Transverse colon (tissue), 4 donors: ENCODE results near the gene FAXDC2. TPM values are rescaled to one million over a fixed set of nuclear protein-coding genes. Genes with fewer than 3 reads are reported as not detected.

Source experiments
- DNase-seq: peaks from one replicate; pipeline ENCODE4 v3.0.0-alpha.2; 2019
- H3K27ac ChIP-seq, 4 donors: fragments of 200-600 bp; sonication (generic); 2 replicates each; pipeline ENCODE4 v1.5.1; 2016 to 2018; ENCODE audit warnings: inconsistent platforms in 4 of 4
- H3K27me3 ChIP-seq: fragments of 200-600 bp; sonication (generic); 2 replicates; pipeline ENCODE4 v1.5.1; 2017; ENCODE audit warnings: inconsistent platforms
- H3K36me3 ChIP-seq, 4 donors: fragments of 200-600 bp; sonication (generic); 2 replicates each; pipeline ENCODE4 v1.5.1; 2017 to 2019; ENCODE audit warnings: inconsistent platforms in 4 of 4
- H3K4me1 ChIP-seq, 4 donors: fragments of 200-600 bp; sonication (generic); 2 replicates each; pipeline ENCODE4 v1.5.1; 2017 to 2020; ENCODE audit warnings: inconsistent platforms in 4 of 4
- H3K4me3 ChIP-seq, 4 donors: fragments of 200-600 bp; sonication (generic); 1 replicate in 1 of 4; 2 replicates in 3 of 4; pipeline versions ENCODE4 v1.5.1 to v1.6.1; 2017 to 2019; ENCODE audit warnings: inconsistent platforms in 4 of 4
- H3K9me3 ChIP-seq, 2 donors: fragments of 200-600 bp; sonication (generic); 2 replicates each; pipeline ENCODE4 v1.5.1; 2017 to 2019; ENCODE audit warnings: inconsistent platforms in 2 of 2
- CTCF ChIP-seq, 5 experiments: fragments of 200-600 bp in 3 of 5; fragments of 450-650 bp in 2 of 5; sonication (generic) in 3 of 5; IDR thresholded peaks; 1 replicate in 2 of 5; 2 replicates in 3 of 5; pipeline ENCODE4 v1.5.1; 2016 to 2017; ENCODE audit warnings: antibody characterized with exemption in 5 of 5, inconsistent platforms in 3 of 5, mild to moderate bottlenecking in 2 of 5, moderate library complexity in 1 of 5
- EP300 ChIP-seq: sonication (generic); formaldehyde crosslinking; IDR thresholded peaks from one replicate; pipeline ENCODE4 v1.6.1; 2017; ENCODE audit warnings: antibody characterized with exemption, low read depth
- POLR2A ChIP-seq: fragments of 450-650 bp; IDR thresholded peaks from one replicate; pipeline ENCODE4 v1.6.1; 2016; ENCODE audit warnings: antibody characterized with exemption, mild to moderate bottlenecking, moderate library complexity
- POLR2AphosphoS5 ChIP-seq, 3 donors: sonication (generic); formaldehyde crosslinking; IDR thresholded peaks; one replicate each; pipeline ENCODE4 v1.6.1; 2016; ENCODE audit warnings: antibody characterized with exemption in 3 of 3
- WGBS, 2 donors: methylation state at CpG; one replicate each; pipeline ENCODE4 v1.1.5; 2018; ENCODE audit warnings: low coverage in 1 of 2; 5-methylcytosine and 5-hydroxymethylcytosine counted together
- in situ Hi-C, 4 donors: fragments of 200-750 bp; cut with MboI; loops; one replicate each; pipeline versions ENCODE4 v1.15.0 to v1.15.1; 2017; ENCODE audit warnings: low sequenced_read_pairs in 3 of 4, low pct_ligation_motif_present in 1 of 4, low pct_unique_long_range_greater_than_20kb in 1 of 4
- intact Hi-C: fragments of 100-400 bp; cut with DNase I; formaldehyde crosslinking; loops from one replicate; pipeline ENCODE4 v1.15.1; 2023; ENCODE audit warnings: low total_unique reads
- total RNA-seq, 4 donors: library from RNA; depleted of rRNA; stranded (reverse); fragments of >200 nt; gene quantifications; one replicate each; pipeline ENCODE4 v1.1.0, GENCODE V29; 2016

The FAXDC2 gene
- total RNA-seq, 4 donors from 2014 or later = 10.3 to 54.8 (median 27.4) TPM

GRCh38 chr5:154815684-154816247 lies 34.6 kb downstream of the FAXDC2 start:
- in situ Hi-C loops = loop anchor here in 1 of 4 donors (25.0 kb wide), 1 partner anchor 353 kb away; no protein-coding TSS in a partner anchor
- 78 to 100% methylated on average over 1 to 5 of the region's 5 CpGs for WGBS, 2 donors

GRCh38 chr5:154815025-154815424 lies 35.4 kb downstream of the FAXDC2 start:
- peaks cover 0 to 3% (median 0%) of the 10 kb centered on the region in 4 donors for H3K4me1 ChIP-seq
- H3K27me3 ChIP-seq = no peaks in the 10 kb centered on the region
- H3K4me3 ChIP-seq = no peak overlapping the region
- no peaks in the 10 kb centered on the region for H3K9me3 ChIP-seq
- DNase-seq = no peak
- in situ Hi-C loops = loop anchor here in 1 of 4 donors (25.0 kb wide), 1 partner anchor 353 kb away; no protein-coding TSS in a partner anchor
- WGBS, 2 donors = 88 to 100% methylated on average over 2 to 11 of the region's 11 CpGs
- TF ChIP-seq EP300 = no peak
- no peak for TF ChIP-seq POLR2A
- TF ChIP-seq CTCF (IDR thresholded peaks at IDR 0.05) = no peak
- no peak overlapping the region for H3K27ac ChIP-seq
- intact Hi-C loops = no loop called here
- peaks cover 0 to 35% (median 16%) of the 10 kb centered on the region in 4 donors for H3K36me3 ChIP-seq

More at GRCh38 chr5:154815684-154816247, 34.6 kb downstream of the FAXDC2 start:
- Histone ChIP-seq H3K36me3 (peaks cover 0 to 34% (median 12%) of the 10 kb centered on the region in 4 donors), H3K27me3 (no peaks in the 10 kb centered on the region), H3K4me1 (peaks cover 0 to 3% (median 0%) of the 10 kb centered on the region in 4 donors), H3K9me3 (no peaks in the 10 kb centered on the region), H3K4me3 (no peak overlapping the region), H3K27ac (no peak overlapping the region)
- intact Hi-C loops = no loop called here
- TF ChIP-seq POLR2AphosphoS5 (IDR thresholded peaks at IDR 0.05) (no peak), CTCF (IDR thresholded peaks at IDR 0.05) (no peak), POLR2A (no peak), EP300 (no peak)
- no peak for DNase-seq

- Histone ChIP-seq H3K27ac (no peak overlapping the region), H3K27me3 (no peaks in the 10 kb centered on the region), H3K4me1 (peaks cover 0 to 3% (median 0%) of the 10 kb centered on the region in 4 donors), H3K9me3 (no peaks in the 10 kb centered on the region), H3K36me3 (peaks cover 0 to 44% (median 20%) of the 10 kb centered on the region in 4 donors), H3K4me3 (no peak overlapping the region)
- intact Hi-C loops = loop anchor here (5.0 kb wide), 1 partner anchor 161 kb away; no protein-coding TSS in a partner anchor
- WGBS, 2 donors = 51 to 66% methylated on average over 5 to 10 of the region's 10 CpGs
- DNase-seq = no peak
- TF ChIP-seq POLR2AphosphoS5 (IDR thresholded peaks at IDR 0.05) (no peak), EP300 (no peak), POLR2A (no peak), CTCF (IDR thresholded peaks at IDR 0.05) (no peak)
- in situ Hi-C loops = loop anchor here in 3 of 4 donors (5.0 to 25.0 kb wide), 2 partner anchors 166 to 351 kb away; no protein-coding TSS in a partner anchor
Observed at GRCh38 chr5:154813736-154814135, 36.7 kb downstream of the FAXDC2 start.

GRCh38 chr5:154813158-154813557 lies 37.2 kb downstream of the FAXDC2 start:
- intact Hi-C loops (loop anchor here (5.0 kb wide), 1 partner anchor 161 kb away; no protein-coding TSS in a partner anchor), in situ Hi-C loops (loop anchor here in 3 of 4 donors (5.0 to 25.0 kb wide), 2 partner anchors 166 to 351 kb away; no protein-coding TSS in a partner anchor)
- no peak for DNase-seq
- H3K4me1 ChIP-seq = peaks cover 0 to 3% (median 0%) of the 10 kb centered on the region in 4 donors
- no peaks in the 10 kb centered on the region for H3K9me3 ChIP-seq
- no peak overlapping the region for H3K27ac ChIP-seq
- TF ChIP-seq CTCF (IDR thresholded peaks at IDR 0.05) (no peak), POLR2AphosphoS5 (IDR thresholded peaks at IDR 0.05) (no peak), POLR2A (no peak), EP300 (no peak)
- no peaks in the 10 kb centered on the region for H3K27me3 ChIP-seq
- WGBS, 2 donors = 57 to 67% methylated on average over 2 to 4 of the region's 4 CpGs
- H3K36me3 ChIP-seq = peaks cover 0 to 50% (median 23%) of the 10 kb centered on the region in 4 donors
- no peak overlapping the region for H3K4me3 ChIP-seq
